SU-DHL-6 (cell line): Measurements from ENCODE around the gene VPS35.
A peak's percentile ranks its signal among the peaks of the same experiment; 100 is the strongest.

Experiments
- H2AFZ ChIP-seq: fragments of 200-600 bp; sonication (generic); 2 replicates; pipeline ENCODE4 v1.6.1; 2014; ENCODE audit warnings: low read depth, mild to moderate bottlenecking, moderate library complexity, mixed read lengths, antibody characterized with exemption, low read length; ENCODE audit not compliant: severe bottlenecking
- H3F3A ChIP-seq: fragments of 200-600 bp; shearing (Covaris generic); 2 replicates; pipeline ENCODE4 v1.6.0; 2016; ENCODE audit warnings: antibody characterized with exemption, mild to moderate bottlenecking; ENCODE audit not compliant: insufficient read depth
- H3K27ac ChIP-seq: fragments of 200-600 bp; sonication (generic); 2 replicates; pipeline ENCODE4 v1.5.1; 2016; ENCODE audit warnings: low read depth, mild to moderate bottlenecking, low read length, moderate library complexity, mixed read lengths
- H3K27me3 ChIP-seq: fragments of 200-600 bp; sonication (generic), shearing (Covaris generic); 2 replicates; pipeline ENCODE4 v1.6.0; 2014; ENCODE audit warnings: mild to moderate bottlenecking, low read length
- H3K36me3 ChIP-seq: fragments of 200-600 bp; sonication (generic); 2 replicates; pipeline ENCODE4 v1.6.1; 2014; ENCODE audit warnings: mild to moderate bottlenecking, low read length, mixed read lengths
- H3K4me2 ChIP-seq: fragments of 300-600, 200-600 bp; shearing (Covaris generic), sonication (generic); 2 replicates; pipeline ENCODE4 v1.6.0; 2014; ENCODE audit warnings: low read length, low read depth, mild to moderate bottlenecking; ENCODE audit not compliant: poor library complexity, severe bottlenecking
- H3K4me3 ChIP-seq: fragments of 200-600 bp; sonication (generic); 2 replicates; pipeline ENCODE4 v1.5.1; 2014; ENCODE audit warnings: antibody characterized with exemption, low read length, mild to moderate bottlenecking, mixed read lengths; ENCODE audit not compliant: insufficient read depth, poor library complexity, severe bottlenecking
- H3K79me2 ChIP-seq: fragments of 200-600 bp; sonication (generic); 2 replicates; pipeline ENCODE4 v1.6.1; 2014; ENCODE audit warnings: mild to moderate bottlenecking, low read length, moderate library complexity; ENCODE audit not compliant: insufficient read depth
- H3K9ac ChIP-seq: fragments of 200-600 bp; sonication (generic); 2 replicates; pipeline ENCODE4 v1.7.0; 2014; ENCODE audit warnings: mild to moderate bottlenecking, low read length
- H3K9me2 ChIP-seq: fragments of 200-600 bp; sonication (generic); replicated peaks from 2 replicates; pipeline ENCODE4 v1.6.1; 2014; ENCODE audit warnings: low read length; ENCODE audit not compliant: insufficient read depth
- H3K9me3 ChIP-seq: fragments of 200-600 bp; sonication (generic); 2 replicates; pipeline ENCODE4 v1.6.1; 2014; ENCODE audit warnings: low read length, mixed read lengths; ENCODE audit not compliant: insufficient read depth
- H4K20me1 ChIP-seq: fragments of 200-600 bp; sonication (generic); 2 replicates; pipeline ENCODE4 v1.6.1; 2014; ENCODE audit warnings: low read depth, mild to moderate bottlenecking, antibody characterized with exemption, low read length, moderate library complexity, mixed read lengths
- EZH2phosphoT487 ChIP-seq: fragments of 200-600 bp; sonication (generic), shearing (Covaris generic); conservative IDR thresholded peaks from 2 replicates; pipeline ENCODE4 v1.6.1; 2018; ENCODE audit warnings: mild to moderate bottlenecking, antibody characterized with exemption, low read length, moderate library complexity, mixed read lengths
- TF ChIP-seq, protein P1 (sequence below): fragments of 200-600 bp; sonication (generic); IDR thresholded peaks from one replicate; pipeline ENCODE4 v1.5.1; 2017; ENCODE audit warnings: antibody characterized with exemption, mild to moderate bottlenecking, low read length, moderate library complexity; ENCODE audit not compliant: insufficient read depth, poor library complexity, severe bottlenecking

Gene VPS35

DNA sequence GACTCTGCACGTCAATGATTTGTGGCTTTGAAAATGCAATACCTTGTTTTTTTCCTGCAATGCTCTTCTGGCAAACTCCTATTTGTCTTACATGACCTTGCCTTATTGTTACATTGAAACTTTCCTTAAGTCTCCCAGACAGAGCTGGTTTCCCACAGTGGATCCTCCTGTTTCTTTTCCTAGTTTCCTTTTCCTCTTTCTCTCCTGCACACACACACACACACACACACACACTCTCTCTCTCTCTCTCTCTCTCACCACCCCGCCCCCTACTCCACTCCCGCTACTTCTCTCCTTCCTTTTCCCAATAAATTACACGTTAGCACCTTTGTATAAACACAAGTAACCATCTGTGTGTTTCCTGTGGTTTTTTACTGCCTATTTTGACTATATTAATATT is 2.7 kb upstream of the VPS35 start:
- Histone ChIP-seq H3K36me3 (peaks cover 43% of the 10 kb centered on the region), H3K9ac (peak overlapping the region; percentile 76), H3K9me3 (no peaks in the 10 kb centered on the region), H3K4me3 (peak overlapping the region; percentile 99), H3K4me2 (peak overlapping the region; percentile 89), H3K79me2 (peaks cover 49% of the 10 kb centered on the region), H3F3A (peaks cover 13% of the 10 kb centered on the region), H4K20me1 (peaks cover 16% of the 10 kb centered on the region; the same call in 1 of the 2 replicates), H2AFZ (no peak overlapping the region), H3K27me3 (no peaks in the 10 kb centered on the region), H3K9me2 (no peaks in the 10 kb centered on the region), H3K27ac (0 out of 2 replicates have a peak overlapping the region, but pooled peaks have one; percentile 12)
- TF ChIP-seq EZH2phosphoT487: no peak
- TF ChIP-seq, protein P1, sequence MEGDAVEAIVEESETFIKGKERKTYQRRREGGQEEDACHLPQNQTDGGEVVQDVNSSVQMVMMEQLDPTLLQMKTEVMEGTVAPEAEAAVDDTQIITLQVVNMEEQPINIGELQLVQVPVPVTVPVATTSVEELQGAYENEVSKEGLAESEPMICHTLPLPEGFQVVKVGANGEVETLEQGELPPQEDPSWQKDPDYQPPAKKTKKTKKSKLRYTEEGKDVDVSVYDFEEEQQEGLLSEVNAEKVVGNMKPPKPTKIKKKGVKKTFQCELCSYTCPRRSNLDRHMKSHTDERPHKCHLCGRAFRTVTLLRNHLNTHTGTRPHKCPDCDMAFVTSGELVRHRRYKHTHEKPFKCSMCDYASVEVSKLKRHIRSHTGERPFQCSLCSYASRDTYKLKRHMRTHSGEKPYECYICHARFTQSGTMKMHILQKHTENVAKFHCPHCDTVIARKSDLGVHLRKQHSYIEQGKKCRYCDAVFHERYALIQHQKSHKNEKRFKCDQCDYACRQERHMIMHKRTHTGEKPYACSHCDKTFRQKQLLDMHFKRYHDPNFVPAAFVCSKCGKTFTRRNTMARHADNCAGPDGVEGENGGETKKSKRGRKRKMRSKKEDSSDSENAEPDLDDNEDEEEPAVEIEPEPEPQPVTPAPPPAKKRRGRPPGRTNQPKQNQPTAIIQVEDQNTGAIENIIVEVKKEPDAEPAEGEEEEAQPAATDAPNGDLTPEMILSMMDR: no peak

DNA sequence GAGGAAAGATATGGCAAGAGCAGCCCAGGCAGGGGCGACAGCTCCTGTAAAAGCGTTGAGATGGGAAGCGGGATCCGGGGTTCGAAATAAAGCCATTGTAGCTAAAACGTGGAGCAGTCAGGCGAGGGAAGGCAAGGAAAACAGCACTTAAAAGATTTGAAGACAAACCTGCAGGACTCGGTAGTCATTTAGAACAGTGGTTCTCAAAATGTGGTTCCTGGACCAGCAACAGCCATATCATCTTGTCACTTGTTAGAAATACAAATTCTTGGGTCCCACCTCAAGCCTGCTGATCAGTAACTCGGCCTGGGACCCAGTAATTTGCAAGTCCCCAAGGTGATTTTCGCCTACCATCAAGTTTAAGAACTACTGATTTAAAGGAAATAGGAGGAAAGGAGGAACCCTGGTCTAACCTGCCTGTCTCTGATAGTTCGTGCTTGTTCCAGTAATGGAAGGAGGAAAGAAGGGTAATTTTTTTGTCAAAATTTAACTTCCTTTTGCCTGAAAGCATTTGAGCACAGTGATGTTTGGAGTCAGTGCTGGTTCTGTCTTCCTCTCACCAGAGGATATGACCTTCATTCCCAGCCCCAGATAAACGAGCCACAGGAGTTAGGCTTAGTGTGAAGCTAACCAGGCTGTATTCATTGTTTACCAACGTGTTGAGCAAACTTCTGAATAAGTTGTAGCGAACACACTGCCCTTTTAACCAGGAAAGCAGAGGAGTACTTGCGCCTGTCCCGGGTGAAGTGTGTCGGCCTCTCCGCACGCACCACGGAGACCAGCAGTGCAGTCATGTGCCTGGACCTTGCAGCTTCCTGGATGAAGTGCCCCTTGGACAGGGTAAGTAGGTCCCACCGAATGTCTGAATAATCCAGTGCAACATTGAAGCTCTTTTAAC is 1.6 kb upstream of the VPS35 start:
- no peak for TF ChIP-seq EZH2phosphoT487
- TF ChIP-seq, protein P1: peak; percentile 2
- Histone ChIP-seq H3K4me3 (peak overlapping the region; percentile 99), H2AFZ (no peak overlapping the region), H3K4me2 (peak overlapping the region; percentile 89), H3F3A (peaks cover 8% of the 10 kb centered on the region; the same call in 1 of the 2 replicates), H3K9me2 (no peaks in the 10 kb centered on the region), H3K27ac (peak overlapping the region; percentile 93), H3K36me3 (peaks cover 32% of the 10 kb centered on the region), H3K9me3 (no peaks in the 10 kb centered on the region), H3K27me3 (no peaks in the 10 kb centered on the region), H3K79me2 (peaks cover 61% of the 10 kb centered on the region), H3K9ac (peak overlapping the region; percentile 76), H4K20me1 (peaks cover 23% of the 10 kb centered on the region)

DNA sequence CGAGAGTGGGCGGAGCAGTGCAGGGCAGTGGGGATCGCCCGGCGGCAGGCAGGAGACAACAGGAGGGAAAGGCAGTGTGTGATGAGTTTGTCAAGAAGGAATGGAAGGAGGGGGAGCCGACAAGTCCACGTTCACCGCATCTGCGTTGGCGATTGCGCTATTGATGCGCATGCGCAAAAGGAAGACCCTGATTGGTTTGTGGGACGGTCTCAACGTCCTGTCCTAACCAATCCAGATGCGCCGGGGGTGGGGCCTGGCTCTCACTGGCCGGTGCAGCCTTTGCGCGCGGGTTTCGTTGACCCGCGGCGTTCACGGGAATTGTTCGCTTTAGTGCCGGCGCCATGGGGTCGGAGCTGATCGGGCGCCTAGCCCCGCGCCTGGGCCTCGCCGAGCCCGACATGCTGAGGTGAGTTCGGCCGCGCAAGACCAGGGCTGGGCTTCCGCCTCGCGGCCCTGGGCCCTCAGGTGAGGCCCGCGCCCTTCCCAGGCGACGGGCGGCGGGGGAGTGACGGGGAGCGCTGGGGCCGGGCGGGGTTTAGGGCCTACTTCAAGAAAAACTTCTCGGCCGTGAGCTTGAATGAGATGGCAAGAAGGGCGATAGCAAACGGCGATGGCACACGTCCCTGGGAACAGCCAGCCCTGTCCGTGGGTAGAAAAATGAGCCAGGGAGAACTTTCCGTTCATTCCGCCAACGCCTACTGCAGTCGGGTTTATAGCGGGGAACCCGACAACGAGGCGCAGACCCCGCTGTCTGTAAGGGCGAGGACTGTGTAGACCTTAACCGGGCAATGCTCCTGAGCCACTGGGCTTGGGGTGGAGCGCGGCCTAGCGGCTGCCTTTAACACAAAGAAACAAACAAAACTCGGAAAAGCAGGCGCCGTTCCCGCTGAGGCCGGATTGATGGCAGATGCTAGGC is 645 bp upstream of the VPS35 start, which contains the start of gene ORC6:
ORC6 (plus strand) TSS at position 295 of the 916 bp plus-strand sequence; CDS start at position 342, 47 bp downstream.
- Histone ChIP-seq H3K9me2 (no peaks in the 10 kb centered on the region), H3K4me2 (peak within 1 kb of the TSS; percentile 89), H3F3A (peaks cover 8% of the 10 kb centered on the region; the same call in 1 of the 2 replicates), H3K9me3 (no peaks in the 10 kb centered on the region), H3K79me2 (peaks cover 70% of the 10 kb centered on the region), H4K20me1 (peaks cover 25% of the 10 kb centered on the region), H3K36me3 (peaks cover 23% of the 10 kb centered on the region), H3K27ac (peak within 1 kb of the TSS; percentile 93), H3K4me3 (peak within 1 kb of the TSS; percentile 99), H3K9ac (peak within 1 kb of the TSS; percentile 76), H3K27me3 (no peaks in the 10 kb centered on the region), H2AFZ (peak within 1 kb of the TSS; percentile 92)
- TF ChIP-seq EZH2phosphoT487: no peak
- TF ChIP-seq, protein P1: peak; percentile 72
